ENCODE results near the gene CIITA. TPM values are rescaled to one million over a fixed set of nuclear protein-coding genes. Genes with fewer than 3 reads are reported as not detected.

Gene CIITA
- total RNA-seq, 1 experiment from 2014 or later = 22.4 TPM

GRCh38 chr16:10879681-10880589, 2.9 kb downstream of the CIITA start:
- CTCF ChIA-PET = interaction anchor here (0.7 kb wide), 1 partner anchor 545 kb away, joined by 8 read pairs; no protein-coding TSS in a partner anchor
- H3K27ac Mint-ChIP-seq (ENCODE audit: unreplicated experiment) = no peak overlapping the region
- no TSS peak for BruUV-seq (replicated peaks)
- intact Hi-C loops (cut with micrococcal nuclease; ENCODE audit: unreplicated experiment) = loop anchor here (2.0 kb wide), 1 partner anchor 135 kb away; no protein-coding TSS in a partner anchor
- H3K27me3 Mint-ChIP-seq (ENCODE audit: unreplicated experiment) = no peaks in the 10 kb centered on the region
- DNase-seq = no peak
- TF ChIP-seq, protein P1, sequence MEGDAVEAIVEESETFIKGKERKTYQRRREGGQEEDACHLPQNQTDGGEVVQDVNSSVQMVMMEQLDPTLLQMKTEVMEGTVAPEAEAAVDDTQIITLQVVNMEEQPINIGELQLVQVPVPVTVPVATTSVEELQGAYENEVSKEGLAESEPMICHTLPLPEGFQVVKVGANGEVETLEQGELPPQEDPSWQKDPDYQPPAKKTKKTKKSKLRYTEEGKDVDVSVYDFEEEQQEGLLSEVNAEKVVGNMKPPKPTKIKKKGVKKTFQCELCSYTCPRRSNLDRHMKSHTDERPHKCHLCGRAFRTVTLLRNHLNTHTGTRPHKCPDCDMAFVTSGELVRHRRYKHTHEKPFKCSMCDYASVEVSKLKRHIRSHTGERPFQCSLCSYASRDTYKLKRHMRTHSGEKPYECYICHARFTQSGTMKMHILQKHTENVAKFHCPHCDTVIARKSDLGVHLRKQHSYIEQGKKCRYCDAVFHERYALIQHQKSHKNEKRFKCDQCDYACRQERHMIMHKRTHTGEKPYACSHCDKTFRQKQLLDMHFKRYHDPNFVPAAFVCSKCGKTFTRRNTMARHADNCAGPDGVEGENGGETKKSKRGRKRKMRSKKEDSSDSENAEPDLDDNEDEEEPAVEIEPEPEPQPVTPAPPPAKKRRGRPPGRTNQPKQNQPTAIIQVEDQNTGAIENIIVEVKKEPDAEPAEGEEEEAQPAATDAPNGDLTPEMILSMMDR (IDR thresholded peaks at IDR 0.05; ENCODE audit: unreplicated experiment) = no peak
- H3K9me3 Mint-ChIP-seq (ENCODE audit: low read depth, unreplicated experiment) = no peaks in the 10 kb centered on the region
- H3K4me1 Mint-ChIP-seq (ENCODE audit: low read depth, unreplicated experiment) = peaks cover 70% of the 10 kb centered on the region
- peak overlapping the region; percentile 96 for H3K4me3 Mint-ChIP-seq (ENCODE audit: low read depth, unreplicated experiment)
- peaks cover 31% of the 10 kb centered on the region for H3K36me3 Mint-ChIP-seq (ENCODE audit: insufficient read depth, unreplicated experiment)

DNA sequence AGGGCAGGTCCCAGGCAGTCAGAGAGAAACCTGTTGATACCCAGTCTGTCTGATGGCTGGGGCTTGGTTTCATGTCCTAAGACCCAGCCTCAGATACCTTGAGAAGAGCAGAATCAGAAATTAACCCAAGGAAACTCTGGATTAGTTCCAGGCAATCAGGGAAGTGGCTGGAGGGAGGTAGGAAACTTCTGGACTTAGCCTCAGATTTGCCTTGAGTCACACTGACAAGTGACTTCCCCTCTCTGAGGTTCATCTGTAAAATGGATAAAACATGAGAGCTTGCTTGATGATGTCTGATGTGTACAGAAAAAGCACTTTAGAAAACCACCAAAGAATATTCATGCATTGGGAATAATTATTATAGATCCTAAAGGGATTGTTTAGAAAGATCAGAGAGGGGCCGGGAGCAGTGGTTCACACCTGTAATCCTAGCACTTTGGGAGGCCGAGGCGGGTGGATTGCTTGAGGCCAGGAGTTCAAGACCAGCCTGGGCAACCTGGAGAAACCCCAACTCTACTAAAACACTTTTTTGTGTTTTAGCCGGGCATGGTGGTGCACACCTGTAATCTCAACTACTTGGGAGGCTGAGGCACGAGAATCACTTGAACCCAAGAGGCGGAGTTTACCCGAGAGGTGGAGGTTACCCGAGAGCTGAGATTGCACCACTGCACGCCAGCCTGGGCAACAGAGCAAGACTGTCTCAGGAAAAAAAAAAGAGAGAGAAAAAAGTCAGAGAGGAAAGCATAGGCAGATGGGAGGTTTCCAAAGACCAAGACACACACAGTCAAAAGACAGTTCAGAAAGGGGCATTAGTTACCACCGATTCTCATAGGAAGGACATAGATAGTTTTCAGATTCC, 3.8 kb downstream of the CIITA start:
- Mint-ChIP-seq H3K27ac (ENCODE audit: unreplicated experiment) (no peak overlapping the region), H3K27me3 (ENCODE audit: unreplicated experiment) (no peaks in the 10 kb centered on the region), H3K4me1 (ENCODE audit: low read depth, unreplicated experiment) (peaks cover 75% of the 10 kb centered on the region), H3K36me3 (ENCODE audit: insufficient read depth, unreplicated experiment) (peaks cover 31% of the 10 kb centered on the region), H3K9me3 (ENCODE audit: low read depth, unreplicated experiment) (no peaks in the 10 kb centered on the region), H3K4me3 (ENCODE audit: low read depth, unreplicated experiment) (no peak overlapping the region)
- no peak for DNase-seq
- no TSS peak for BruUV-seq (replicated peaks)
- CTCF ChIA-PET = no interaction called here
- TF ChIP-seq, protein P1 (IDR thresholded peaks at IDR 0.05; ENCODE audit: unreplicated experiment) = no peak
- intact Hi-C loops (cut with micrococcal nuclease; ENCODE audit: unreplicated experiment) = no loop called here

DNA sequence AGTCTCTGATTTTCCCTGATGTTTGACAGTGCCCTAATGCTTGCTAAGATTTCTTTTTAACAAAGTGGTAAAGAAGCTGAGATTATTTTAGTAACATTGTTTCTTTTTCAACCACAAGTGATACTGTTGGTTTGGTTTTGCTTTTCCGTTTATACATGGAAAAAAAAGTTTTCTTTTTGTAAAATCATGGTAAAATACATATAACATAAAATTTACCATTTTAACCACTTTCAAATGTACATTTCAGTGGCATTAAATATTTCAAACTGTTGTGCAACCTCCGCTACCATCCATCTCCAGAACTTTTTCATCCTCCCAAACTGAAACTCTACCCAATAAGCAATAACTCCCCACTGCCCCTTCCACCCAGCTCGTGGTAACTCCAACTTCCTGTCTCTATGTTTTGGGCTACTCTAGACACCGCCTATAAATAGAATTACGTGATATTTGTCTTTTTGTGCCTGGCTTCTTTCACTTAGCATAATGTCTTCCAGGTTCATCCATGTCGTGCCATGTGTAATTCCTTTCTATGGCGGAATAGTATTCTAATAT, 4.6 kb downstream of the CIITA start:
- intact Hi-C loops (cut with micrococcal nuclease; ENCODE audit: unreplicated experiment) = no loop called here

GRCh38 chr16:10883004-10883403, 6.0 kb downstream of the CIITA start:
- Mint-ChIP-seq H3K27ac (ENCODE audit: unreplicated experiment) (no peak overlapping the region), H3K9me3 (ENCODE audit: low read depth, unreplicated experiment) (no peaks in the 10 kb centered on the region), H3K4me1 (ENCODE audit: low read depth, unreplicated experiment) (peaks cover 63% of the 10 kb centered on the region), H3K36me3 (ENCODE audit: insufficient read depth, unreplicated experiment) (peaks cover 20% of the 10 kb centered on the region), H3K4me3 (ENCODE audit: low read depth, unreplicated experiment) (peak overlapping the region; percentile 20), H3K27me3 (ENCODE audit: unreplicated experiment) (no peaks in the 10 kb centered on the region)
- TF ChIP-seq, protein P1 (IDR thresholded peaks at IDR 0.05; ENCODE audit: unreplicated experiment) = no peak
- BruUV-seq (replicated peaks) = no TSS peak
- CTCF ChIA-PET = interaction anchor here (1.6 to 2.3 kb wide), 2 partner anchors 11 to 35 kb away, joined by 5 to 6 read pairs; no protein-coding TSS in a partner anchor
- intact Hi-C loops (cut with micrococcal nuclease; ENCODE audit: unreplicated experiment) = no loop called here
- DNase-seq = peak; percentile 82

More for the DNA sequence above, 4.6 kb downstream of the CIITA start:
- Mint-ChIP-seq H3K4me1 (ENCODE audit: low read depth, unreplicated experiment) (peaks cover 77% of the 10 kb centered on the region), H3K36me3 (ENCODE audit: insufficient read depth, unreplicated experiment) (peaks cover 31% of the 10 kb centered on the region), H3K4me3 (ENCODE audit: low read depth, unreplicated experiment) (no peak overlapping the region), H3K27me3 (ENCODE audit: unreplicated experiment) (no peaks in the 10 kb centered on the region), H3K27ac (ENCODE audit: unreplicated experiment) (no peak overlapping the region), H3K9me3 (ENCODE audit: low read depth, unreplicated experiment) (no peaks in the 10 kb centered on the region)
- TF ChIP-seq, protein P1 (IDR thresholded peaks at IDR 0.05; ENCODE audit: unreplicated experiment) = no peak
- CTCF ChIA-PET = no interaction called here
- TSS peak; percentile 39 for BruUV-seq (replicated peaks)
- no peak for DNase-seq

Measured in Calu3 (cell line).